SK-N-SH (cell line): ENCODE data around the gene C22orf42. TPM values are rescaled to one million over a fixed set of nuclear protein-coding genes. Genes with fewer than 3 reads are reported as not detected.

ENCODE experiments used
- CTCF ChIA-PET: fragments of 300-600, 350-600 bp; formaldehyde crosslinking; extraction: SDS; loops from one replicate; lab custom pipeline; 2021; lab: Yijun Ruan, JAX
- POLR2A ChIA-PET: fragments of 350-600 bp; sonication (Branson Sonifier 250); formaldehyde crosslinking; extraction: SDS; loops from one replicate; lab custom pipeline; 2020; ENCODE audit warnings: antibody characterized with exemption, inconsistent platforms; lab: Yijun Ruan, JAX
- DNase-seq: peaks from one replicate; pipeline ENCODE4 v3.0.0; 2012
- H2AFZ ChIP-seq: fragments of 200-600 bp; sonication (generic); 2 replicates; pipeline ENCODE4 v1.8.1; 2016; ENCODE audit warnings: antibody characterized with exemption, mild to moderate bottlenecking, low read depth
- H3F3A ChIP-seq: fragments of 200-600 bp; sonication (generic); replicated peaks from 2 replicates; pipeline ENCODE3; 2016; ENCODE audit warnings: antibody characterized with exemption, mild to moderate bottlenecking; ENCODE audit not compliant: insufficient read depth
- H3K27ac ChIP-seq, 2 experiments: fragments of 200-500 bp in 1 of 2; fragments of 200-600 bp in 1 of 2; sonication (Bioruptor generic) in 1 of 2; sonication (generic), shearing (Covaris generic) in 1 of 2; 2 replicates each; pipeline versions ENCODE4 v1.5.1 to v1.6.1; 2014 to 2016; ENCODE audit warnings: low read depth in 2 of 2, inconsistent platforms in 1 of 2, low read length in 1 of 2, mild to moderate bottlenecking in 1 of 2, mixed read lengths in 1 of 2
- H3K27me3 ChIP-seq: fragments of 200-600 bp; sonication (generic), shearing (Covaris generic); 2 replicates; pipeline ENCODE4 v1.6.1; 2016; ENCODE audit warnings: mixed run types; ENCODE audit not compliant: insufficient read depth
- H3K36me3 ChIP-seq, 2 experiments: fragments of 200-500 bp in 1 of 2; fragments of 200-600 bp in 1 of 2; sonication (Bioruptor generic) in 1 of 2; sonication (generic) in 1 of 2; replicated peaks in 1 of 2; 2 replicates each; pipeline versions ENCODE3 to v1.5.1; 2014 to 2016; ENCODE audit warnings: low read length in 1 of 2, mild to moderate bottlenecking in 1 of 2; ENCODE audit not compliant: insufficient read depth in 2 of 2, control insufficient read depth in 1 of 2
- H3K4me1 ChIP-seq, 2 experiments: fragments of 200-500 bp in 1 of 2; fragments of 200-600 bp in 1 of 2; sonication (Bioruptor generic) in 1 of 2; sonication (generic), shearing (Covaris generic) in 1 of 2; 2 replicates each; pipeline versions ENCODE4 v1.5.1 to v1.6.1; 2014 to 2016; ENCODE audit warnings: low read depth in 1 of 2, low read length in 1 of 2, mixed run types in 1 of 2; ENCODE audit not compliant: insufficient read depth in 2 of 2, control insufficient read depth in 1 of 2
- H3K4me2 ChIP-seq: fragments of 200-600 bp; sonication (generic), shearing (Covaris generic); 2 replicates; pipeline ENCODE4 v1.6.1; 2017; ENCODE audit warnings: mixed run types
- H3K4me3 ChIP-seq, 2 experiments: fragments of 200-500 bp in 1 of 2; fragments of 200-600 bp in 1 of 2; sonication (Bioruptor generic) in 1 of 2; sonication (generic), shearing (Covaris generic) in 1 of 2; 2 replicates each; pipeline versions ENCODE4 v1.5.1 to v1.8.1; 2014 to 2016; ENCODE audit warnings: low read depth in 2 of 2, inconsistent platforms in 1 of 2, low read length in 1 of 2, mild to moderate bottlenecking in 1 of 2, mixed read lengths in 1 of 2, moderate library complexity in 1 of 2
- H3K79me2 ChIP-seq: fragments of 200-600 bp; sonication (generic); 2 replicates; pipeline ENCODE4 v1.8.1; 2017; ENCODE audit warnings: mild to moderate bottlenecking; ENCODE audit not compliant: insufficient read depth
- H3K9ac ChIP-seq: fragments of 200-600 bp; sonication (generic); 2 replicates; pipeline ENCODE4 v1.6.1; 2017; ENCODE audit warnings: mixed run types
- H3K9me2 ChIP-seq: fragments of 200-600 bp; sonication (generic); 2 replicates; pipeline ENCODE4 v1.6.1; 2017; ENCODE audit warnings: mixed run types
- H3K9me3 ChIP-seq: fragments of 200-600 bp; sonication (generic); 2 replicates; pipeline ENCODE4 v1.6.1; 2017; ENCODE audit warnings: mixed run types, mild to moderate bottlenecking, moderate library complexity
- H4K20me1 ChIP-seq: fragments of 200-600 bp; sonication (generic); 2 replicates; pipeline ENCODE4 v1.6.1; 2017; ENCODE audit warnings: mild to moderate bottlenecking, mixed run types; ENCODE audit not compliant: insufficient read depth
- CHD2 ChIP-seq: fragments of 150-350 bp; IDR thresholded peaks from 2 replicates; pipeline ENCODE4 v1.6.1; 2018; ENCODE audit warnings: low read length; ENCODE audit not compliant: partially characterized antibody
- ELF1 ChIP-seq: IDR thresholded peaks from 2 replicates; pipeline ENCODE4 v1.4.0; 2012
- EZH2phosphoT487 ChIP-seq: fragments of 200-600 bp; sonication (generic); IDR thresholded peaks from 2 replicates; pipeline ENCODE4 v1.6.1; 2017; ENCODE audit warnings: low read depth, mixed run types, mild to moderate bottlenecking, antibody characterized with exemption, moderate library complexity, borderline replicate concordance
- FOSL2 ChIP-seq: IDR thresholded peaks from 2 replicates; pipeline ENCODE4 v1.4.0; 2012; ENCODE audit warnings: low read depth, mild to moderate bottlenecking, moderate library complexity, borderline replicate concordance
- FOXJ3 ChIP-seq: sonication (generic); formaldehyde crosslinking; IDR thresholded peaks from 2 replicates; pipeline ENCODE4 v1.5.1; 2020; ENCODE audit warnings: mild to moderate bottlenecking, missing genetic modification reagents
- FOXM1 ChIP-seq: IDR thresholded peaks from 2 replicates; pipeline ENCODE4 v1.4.0; 2012; ENCODE audit warnings: low read depth, mild to moderate bottlenecking
- GABPA ChIP-seq: IDR thresholded peaks from 2 replicates; pipeline ENCODE4 v1.4.0; 2012; ENCODE audit warnings: low read depth, mild to moderate bottlenecking
- GATA2 ChIP-seq: sonication (generic); formaldehyde crosslinking; IDR thresholded peaks from 2 replicates; pipeline ENCODE4 v1.5.0; 2020; ENCODE audit warnings: mild to moderate bottlenecking, missing genetic modification reagents
- POLR2AphosphoS5 ChIP-seq: IDR thresholded peaks from 2 replicates; pipeline ENCODE4 v1.6.1; 2012; ENCODE audit warnings: low read depth, low read length
- RFX5 ChIP-seq: IDR thresholded peaks from 2 replicates; pipeline ENCODE4 v1.6.1; 2012; ENCODE audit warnings: mild to moderate bottlenecking, improper control_type of control experiment, low read length
- YY1 ChIP-seq: IDR thresholded peaks from 2 replicates; pipeline ENCODE4 v1.4.0; 2012; ENCODE audit warnings: low read depth, mild to moderate bottlenecking
- WGBS: methylation state at CpG from one replicate; pipeline ENCODE4 v1.1.6; 2017; ENCODE audit warnings: low lambda C conversion rate; 5-methylcytosine and 5-hydroxymethylcytosine counted together
- polyA plus RNA-seq, 3 experiments: library from polyadenylated mRNA; depleted of rRNA; stranded (reverse); fragments of >200 nt; gene quantifications; 2 replicates each; pipeline ENCODE4 v1.2.3, GENCODE V29; 2012
- TF ChIP-seq, protein P1 (sequence below): fragments of 150-350 bp; IDR thresholded peaks from 2 replicates; pipeline ENCODE4 v1.6.1; 2017; ENCODE audit warnings: antibody characterized with exemption, low read length, low read depth, borderline replicate concordance
- TF ChIP-seq, protein P2 (sequence below): IDR thresholded peaks from 2 replicates; pipeline ENCODE4 v1.4.0; 2012; ENCODE audit warnings: low read depth
- TF ChIP-seq, protein P3 (sequence below): fragments of 150-350 bp; IDR thresholded peaks from 2 replicates; pipeline ENCODE4 v1.6.1; 2016; ENCODE audit warnings: mild to moderate bottlenecking, low read depth, low read length
- TF ChIP-seq, protein P4 (sequence below): IDR thresholded peaks from 2 replicates; pipeline ENCODE4 v1.6.1; 2012; ENCODE audit warnings: mild to moderate bottlenecking, low read depth, low read length, moderate library complexity
- TF ChIP-seq, protein P5 (sequence below): fragments of 200-600 bp; sonication (generic); IDR thresholded peaks from 2 replicates; pipeline ENCODE4 v1.6.1; 2017; ENCODE audit warnings: antibody characterized with exemption, mild to moderate bottlenecking, moderate library complexity

The C22orf42 gene
- polyA plus RNA-seq, 1 of the 3 experiments (the other 2 are of a cell fraction) = not detected

DNA sequence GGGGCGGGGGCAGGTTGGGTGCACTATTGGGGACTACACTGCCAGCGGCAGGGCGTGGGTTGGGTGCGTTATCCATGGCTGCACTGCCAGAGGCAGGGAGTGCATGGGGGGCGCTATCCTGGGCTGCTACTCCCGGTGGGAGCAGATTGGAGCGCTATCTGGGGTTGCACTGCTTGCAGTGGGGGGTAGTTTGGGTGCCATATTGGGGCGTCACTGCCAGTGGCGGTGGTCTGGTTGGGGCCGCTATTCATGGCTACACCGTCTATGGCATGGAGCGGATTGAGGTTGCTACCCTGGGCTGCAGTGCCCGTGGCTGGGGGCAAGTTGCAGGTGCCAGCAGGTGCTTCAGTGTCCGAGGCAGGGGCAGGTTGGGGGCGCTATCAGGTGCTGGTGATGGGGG lies 36.2 kb downstream of the C22orf42 start:
- no peak overlapping the region for H3K27ac ChIP-seq
- no peak overlapping the region for H3K9ac ChIP-seq
- H3K36me3 ChIP-seq = no peaks in the 10 kb centered on the region
- no peaks in the 10 kb centered on the region for H3K79me2 ChIP-seq
- 64% methylated on average over 9 of the region's 15 CpGs for WGBS
- no peak overlapping the region for H2AFZ ChIP-seq
- TF ChIP-seq FOXM1 = no peak
- H3K4me2 ChIP-seq = no peak overlapping the region
- H3K4me1 ChIP-seq = no peaks in the 10 kb centered on the region
- H3K9me2 ChIP-seq = no peaks in the 10 kb centered on the region
- no peaks in the 10 kb centered on the region for H3F3A ChIP-seq
- H4K20me1 ChIP-seq = no peaks in the 10 kb centered on the region
- ChIA-PET CTCF (no interaction called here), POLR2A (no interaction called here)
- H3K4me3 ChIP-seq = no peak overlapping the region
- no peaks in the 10 kb centered on the region for H3K9me3 ChIP-seq
- no peak for DNase-seq
- no peaks in the 10 kb centered on the region for H3K27me3 ChIP-seq

DNA sequence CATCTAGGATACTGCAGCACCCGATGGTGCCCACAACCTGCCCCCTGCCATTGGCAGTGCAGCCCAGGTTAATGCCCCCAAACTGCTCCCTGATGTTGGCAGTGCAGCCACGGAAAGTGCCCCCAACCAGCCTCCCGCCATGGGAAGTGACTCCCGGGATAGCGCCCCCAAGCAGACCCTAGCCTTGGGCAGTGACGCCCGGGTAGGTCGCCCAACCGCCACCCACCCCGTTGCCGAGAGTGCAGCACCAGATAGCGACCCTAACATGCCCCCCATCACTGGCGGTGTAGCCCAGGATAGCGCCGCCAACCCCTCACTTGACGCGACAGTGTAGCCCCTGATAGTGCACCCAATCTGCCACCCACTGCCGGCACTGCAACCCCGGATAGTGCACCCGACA lies 38.5 kb downstream of the C22orf42 start:
- no peaks in the 10 kb centered on the region for H3F3A ChIP-seq
- no peaks in the 10 kb centered on the region for H4K20me1 ChIP-seq
- TF ChIP-seq, protein P1, sequence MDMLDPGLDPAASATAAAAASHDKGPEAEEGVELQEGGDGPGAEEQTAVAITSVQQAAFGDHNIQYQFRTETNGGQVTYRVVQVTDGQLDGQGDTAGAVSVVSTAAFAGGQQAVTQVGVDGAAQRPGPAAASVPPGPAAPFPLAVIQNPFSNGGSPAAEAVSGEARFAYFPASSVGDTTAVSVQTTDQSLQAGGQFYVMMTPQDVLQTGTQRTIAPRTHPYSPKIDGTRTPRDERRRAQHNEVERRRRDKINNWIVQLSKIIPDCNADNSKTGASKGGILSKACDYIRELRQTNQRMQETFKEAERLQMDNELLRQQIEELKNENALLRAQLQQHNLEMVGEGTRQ = no peak
- TF ChIP-seq, protein P2, sequence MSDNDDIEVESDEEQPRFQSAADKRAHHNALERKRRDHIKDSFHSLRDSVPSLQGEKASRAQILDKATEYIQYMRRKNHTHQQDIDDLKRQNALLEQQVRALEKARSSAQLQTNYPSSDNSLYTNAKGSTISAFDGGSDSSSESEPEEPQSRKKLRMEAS = no peak
- TF ChIP-seq GATA2 (CRISPR knock-in tag) = no peak
- TF ChIP-seq, protein P3, sequence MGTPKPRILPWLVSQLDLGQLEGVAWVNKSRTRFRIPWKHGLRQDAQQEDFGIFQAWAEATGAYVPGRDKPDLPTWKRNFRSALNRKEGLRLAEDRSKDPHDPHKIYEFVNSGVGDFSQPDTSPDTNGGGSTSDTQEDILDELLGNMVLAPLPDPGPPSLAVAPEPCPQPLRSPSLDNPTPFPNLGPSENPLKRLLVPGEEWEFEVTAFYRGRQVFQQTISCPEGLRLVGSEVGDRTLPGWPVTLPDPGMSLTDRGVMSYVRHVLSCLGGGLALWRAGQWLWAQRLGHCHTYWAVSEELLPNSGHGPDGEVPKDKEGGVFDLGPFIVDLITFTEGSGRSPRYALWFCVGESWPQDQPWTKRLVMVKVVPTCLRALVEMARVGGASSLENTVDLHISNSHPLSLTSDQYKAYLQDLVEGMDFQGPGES = no peak
- no peak for TF ChIP-seq FOXM1
- no peak for TF ChIP-seq RFX5
- no peak for TF ChIP-seq ELF1
- no peak for TF ChIP-seq POLR2AphosphoS5
- TF ChIP-seq CHD2 = no peak
- TF ChIP-seq, protein P4, sequence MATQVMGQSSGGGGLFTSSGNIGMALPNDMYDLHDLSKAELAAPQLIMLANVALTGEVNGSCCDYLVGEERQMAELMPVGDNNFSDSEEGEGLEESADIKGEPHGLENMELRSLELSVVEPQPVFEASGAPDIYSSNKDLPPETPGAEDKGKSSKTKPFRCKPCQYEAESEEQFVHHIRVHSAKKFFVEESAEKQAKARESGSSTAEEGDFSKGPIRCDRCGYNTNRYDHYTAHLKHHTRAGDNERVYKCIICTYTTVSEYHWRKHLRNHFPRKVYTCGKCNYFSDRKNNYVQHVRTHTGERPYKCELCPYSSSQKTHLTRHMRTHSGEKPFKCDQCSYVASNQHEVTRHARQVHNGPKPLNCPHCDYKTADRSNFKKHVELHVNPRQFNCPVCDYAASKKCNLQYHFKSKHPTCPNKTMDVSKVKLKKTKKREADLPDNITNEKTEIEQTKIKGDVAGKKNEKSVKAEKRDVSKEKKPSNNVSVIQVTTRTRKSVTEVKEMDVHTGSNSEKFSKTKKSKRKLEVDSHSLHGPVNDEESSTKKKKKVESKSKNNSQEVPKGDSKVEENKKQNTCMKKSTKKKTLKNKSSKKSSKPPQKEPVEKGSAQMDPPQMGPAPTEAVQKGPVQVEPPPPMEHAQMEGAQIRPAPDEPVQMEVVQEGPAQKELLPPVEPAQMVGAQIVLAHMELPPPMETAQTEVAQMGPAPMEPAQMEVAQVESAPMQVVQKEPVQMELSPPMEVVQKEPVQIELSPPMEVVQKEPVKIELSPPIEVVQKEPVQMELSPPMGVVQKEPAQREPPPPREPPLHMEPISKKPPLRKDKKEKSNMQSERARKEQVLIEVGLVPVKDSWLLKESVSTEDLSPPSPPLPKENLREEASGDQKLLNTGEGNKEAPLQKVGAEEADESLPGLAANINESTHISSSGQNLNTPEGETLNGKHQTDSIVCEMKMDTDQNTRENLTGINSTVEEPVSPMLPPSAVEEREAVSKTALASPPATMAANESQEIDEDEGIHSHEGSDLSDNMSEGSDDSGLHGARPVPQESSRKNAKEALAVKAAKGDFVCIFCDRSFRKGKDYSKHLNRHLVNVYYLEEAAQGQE = no peak
- no peak for TF ChIP-seq FOSL2
- TF ChIP-seq GABPA = no peak
- TF ChIP-seq, protein P5, sequence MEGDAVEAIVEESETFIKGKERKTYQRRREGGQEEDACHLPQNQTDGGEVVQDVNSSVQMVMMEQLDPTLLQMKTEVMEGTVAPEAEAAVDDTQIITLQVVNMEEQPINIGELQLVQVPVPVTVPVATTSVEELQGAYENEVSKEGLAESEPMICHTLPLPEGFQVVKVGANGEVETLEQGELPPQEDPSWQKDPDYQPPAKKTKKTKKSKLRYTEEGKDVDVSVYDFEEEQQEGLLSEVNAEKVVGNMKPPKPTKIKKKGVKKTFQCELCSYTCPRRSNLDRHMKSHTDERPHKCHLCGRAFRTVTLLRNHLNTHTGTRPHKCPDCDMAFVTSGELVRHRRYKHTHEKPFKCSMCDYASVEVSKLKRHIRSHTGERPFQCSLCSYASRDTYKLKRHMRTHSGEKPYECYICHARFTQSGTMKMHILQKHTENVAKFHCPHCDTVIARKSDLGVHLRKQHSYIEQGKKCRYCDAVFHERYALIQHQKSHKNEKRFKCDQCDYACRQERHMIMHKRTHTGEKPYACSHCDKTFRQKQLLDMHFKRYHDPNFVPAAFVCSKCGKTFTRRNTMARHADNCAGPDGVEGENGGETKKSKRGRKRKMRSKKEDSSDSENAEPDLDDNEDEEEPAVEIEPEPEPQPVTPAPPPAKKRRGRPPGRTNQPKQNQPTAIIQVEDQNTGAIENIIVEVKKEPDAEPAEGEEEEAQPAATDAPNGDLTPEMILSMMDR = no peak
- no peak for TF ChIP-seq EZH2phosphoT487
- TF ChIP-seq YY1 = no peak
- TF ChIP-seq FOXJ3 (CRISPR knock-in tag) = no peak
- ChIA-PET CTCF (no interaction called here), POLR2A (no interaction called here)
- no peaks in the 10 kb centered on the region for H3K79me2 ChIP-seq
- no peak overlapping the region for H3K9ac ChIP-seq
- no peak for DNase-seq
- no peaks in the 10 kb centered on the region for H3K36me3 ChIP-seq
- no peak overlapping the region for H2AFZ ChIP-seq
- no peak overlapping the region for H3K4me2 ChIP-seq
- H3K27ac ChIP-seq = no peak overlapping the region
- H3K9me3 ChIP-seq = no peaks in the 10 kb centered on the region
- no peak overlapping the region for H3K4me3 ChIP-seq
- no peaks in the 10 kb centered on the region; the same call in 1 of the 2 replicates for H3K27me3 ChIP-seq
- H3K4me1 ChIP-seq = no peaks in the 10 kb centered on the region
- 60% methylated on average over 2 of the region's 20 CpGs for WGBS
- H3K9me2 ChIP-seq = no peaks in the 10 kb centered on the region
